ENCODE data around the gene MAPK13.

The MAPK13 gene

DNA sequence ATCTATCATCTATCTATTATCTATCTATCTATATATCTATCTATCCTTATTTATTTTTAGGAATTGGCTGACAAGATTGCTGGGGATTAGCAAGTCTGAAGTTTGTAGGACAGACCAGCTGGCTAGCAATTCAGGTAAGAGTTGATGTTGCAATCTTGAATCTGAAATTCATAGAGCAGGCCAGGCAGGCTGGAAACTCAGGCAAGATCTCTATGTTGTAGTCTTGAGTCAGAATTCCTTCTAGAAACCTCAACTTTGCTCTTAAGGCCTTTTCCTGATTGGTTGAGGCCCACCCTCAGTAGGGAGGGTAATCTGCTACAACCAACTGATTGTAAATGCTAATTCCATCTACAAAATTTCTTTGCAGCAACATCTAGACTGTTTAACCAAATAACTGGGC, 19.2 kb downstream of the MAPK13 start:
- DNase-seq (ENCODE audit: low spot score), result no peak

DNA sequence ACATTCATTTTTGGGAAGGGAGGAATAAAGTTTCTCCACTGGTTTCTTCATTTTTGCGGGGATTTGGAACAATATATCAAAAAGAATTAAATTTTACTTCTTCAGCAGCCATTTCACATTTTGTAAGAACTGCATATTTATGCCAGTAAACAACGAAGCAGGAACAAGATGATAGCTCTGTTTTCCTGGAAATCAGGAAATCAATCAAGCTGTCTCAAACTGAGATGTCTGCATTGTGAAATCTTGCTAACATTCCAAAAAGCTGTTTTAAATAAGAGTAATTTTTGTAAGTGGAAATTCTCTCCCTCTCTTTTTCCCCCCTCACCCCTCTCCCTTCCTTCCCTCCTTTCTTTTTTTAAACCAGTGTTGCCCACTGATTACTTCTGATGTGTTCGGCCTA, 20.0 kb downstream of the MAPK13 start:
- DNase-seq (ENCODE audit: low spot score), result no peak

DNA sequence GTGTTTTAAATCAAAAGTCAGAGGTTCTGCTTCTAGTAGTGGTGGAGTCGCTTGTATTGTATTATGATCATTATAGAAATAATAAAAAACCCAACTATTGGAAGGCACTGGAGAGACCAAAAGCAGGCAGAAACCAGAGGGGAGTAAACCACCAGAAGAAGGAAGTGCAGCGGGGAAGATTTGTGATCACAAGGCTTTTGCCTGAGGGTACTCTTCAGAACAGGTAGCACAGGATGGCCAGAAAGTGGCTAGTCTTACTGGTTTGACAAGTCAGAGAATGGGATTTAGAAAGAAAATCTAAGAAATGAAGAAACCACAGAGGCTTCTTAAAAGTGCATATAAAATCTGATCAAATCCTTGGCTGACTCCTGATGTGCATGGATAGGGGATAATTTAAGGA, 24.0 kb downstream of the MAPK13 start:
- DNase-seq (ENCODE audit: low spot score), result no peak

DNA sequence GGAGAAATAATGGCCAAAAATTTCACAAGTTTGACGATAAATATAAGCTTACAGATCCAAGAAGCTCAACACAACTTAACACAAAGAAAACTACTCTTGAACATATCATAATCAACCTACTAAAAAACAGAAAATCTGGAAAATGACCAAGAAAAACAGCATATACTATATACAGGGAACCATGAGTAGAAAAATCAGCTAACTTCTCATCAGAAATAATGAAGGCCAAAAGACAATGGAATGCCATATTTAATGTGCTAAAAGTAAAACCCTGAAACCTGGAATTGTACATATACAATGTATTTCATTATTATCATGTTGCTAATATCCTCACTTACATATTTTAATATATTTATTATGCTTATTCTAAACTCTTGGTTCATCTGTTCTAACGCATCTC, 25.3 kb downstream of the MAPK13 start:
- no peak for DNase-seq (ENCODE audit: low spot score)

DNA sequence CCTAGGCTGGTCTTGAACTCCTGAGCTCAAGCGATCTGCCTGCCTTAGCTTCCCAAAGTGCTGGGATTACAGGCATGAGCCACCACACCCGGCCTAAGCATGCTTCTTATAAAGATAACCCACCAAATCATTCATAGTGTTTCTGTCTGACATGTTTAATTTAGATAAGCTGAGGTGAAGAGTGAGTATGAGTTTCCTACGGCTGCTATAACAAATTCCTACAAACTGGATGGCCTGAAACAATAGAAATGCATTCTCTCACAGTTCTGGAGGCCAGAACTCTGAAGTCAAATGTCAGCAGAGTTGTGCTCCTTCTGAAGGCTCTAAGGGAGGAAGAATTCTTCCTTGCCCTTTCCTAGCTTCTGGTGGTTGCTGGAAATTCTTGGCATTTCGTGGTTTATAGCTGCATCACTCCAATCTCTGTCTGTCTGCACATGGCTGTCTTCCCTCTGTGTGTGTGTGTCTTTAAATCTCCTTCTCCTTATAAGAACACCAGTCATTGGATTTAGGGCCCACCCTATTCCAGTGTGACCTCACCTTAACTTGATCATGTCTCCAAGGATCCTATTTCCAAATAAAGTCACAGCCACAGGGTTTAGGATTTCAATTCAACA, 29.9 kb downstream of the MAPK13 start:
- DNase-seq (ENCODE audit: low spot score), result no peak

DNA sequence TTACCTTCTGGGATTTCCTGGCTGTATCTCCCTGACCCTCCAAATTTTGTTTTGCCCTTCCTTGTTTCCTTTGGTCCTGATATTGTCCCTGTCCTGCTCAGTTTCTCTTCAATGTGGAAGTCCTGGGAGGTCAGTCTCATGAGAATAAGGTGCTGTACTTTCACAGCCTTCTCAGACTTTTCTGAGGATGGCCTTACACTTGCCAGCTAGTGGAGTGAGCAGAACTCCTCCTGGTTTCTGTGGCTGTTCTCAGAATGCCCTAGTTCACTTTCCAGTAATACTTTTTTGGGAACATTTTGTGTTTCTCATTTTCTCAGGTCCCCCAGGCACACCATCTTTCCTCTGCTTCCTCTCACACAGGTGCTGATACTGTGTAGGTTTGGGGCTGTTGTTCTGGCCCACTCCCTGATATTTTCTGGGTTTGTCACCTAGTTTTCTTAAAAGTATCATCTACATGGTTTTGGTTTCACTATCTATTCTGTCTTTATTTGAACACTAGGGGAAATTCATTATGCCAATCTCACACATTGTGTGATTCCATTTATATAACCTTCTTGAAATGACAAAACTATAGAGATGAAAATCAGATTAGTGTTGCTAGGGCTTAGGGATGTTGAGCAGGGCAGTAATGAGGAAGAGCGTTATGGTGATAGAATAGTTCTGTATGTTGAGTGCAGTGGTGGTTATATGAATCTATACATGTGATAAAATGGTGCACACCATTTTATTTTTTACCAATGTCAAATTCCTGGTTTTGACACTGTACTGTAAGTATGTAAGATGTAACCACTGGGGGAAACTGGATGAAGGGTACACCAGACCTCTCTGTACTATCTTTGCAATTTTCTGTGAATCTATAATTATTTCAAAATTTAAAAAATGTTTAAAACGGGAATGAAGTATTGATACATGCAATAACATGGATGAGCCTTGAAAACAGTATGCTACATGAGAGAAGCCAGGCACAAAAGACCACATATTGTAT, 39.0 kb downstream of the MAPK13 start:
- DNase-seq (ENCODE audit: low spot score), result no peak

DNA sequence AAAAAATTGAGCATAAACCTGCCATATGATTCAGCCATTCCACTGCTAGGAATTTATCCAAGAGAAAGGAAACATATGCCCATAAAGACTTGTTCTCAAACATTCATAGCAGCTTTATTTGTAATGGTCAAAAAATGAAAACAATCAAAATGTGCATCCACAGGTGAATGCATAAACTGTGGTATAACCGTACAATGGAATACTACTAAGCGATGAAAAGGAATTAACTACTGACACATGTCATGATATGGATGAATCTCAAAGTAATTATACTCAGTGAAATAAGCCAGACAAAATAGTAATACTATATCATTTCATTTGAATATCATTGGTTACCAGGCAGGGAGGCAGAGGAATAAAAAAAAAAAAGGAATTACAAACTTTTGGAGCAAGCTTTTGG, 40.4 kb downstream of the MAPK13 start:
- DNase-seq (ENCODE audit: low spot score), result no peak

DNA sequence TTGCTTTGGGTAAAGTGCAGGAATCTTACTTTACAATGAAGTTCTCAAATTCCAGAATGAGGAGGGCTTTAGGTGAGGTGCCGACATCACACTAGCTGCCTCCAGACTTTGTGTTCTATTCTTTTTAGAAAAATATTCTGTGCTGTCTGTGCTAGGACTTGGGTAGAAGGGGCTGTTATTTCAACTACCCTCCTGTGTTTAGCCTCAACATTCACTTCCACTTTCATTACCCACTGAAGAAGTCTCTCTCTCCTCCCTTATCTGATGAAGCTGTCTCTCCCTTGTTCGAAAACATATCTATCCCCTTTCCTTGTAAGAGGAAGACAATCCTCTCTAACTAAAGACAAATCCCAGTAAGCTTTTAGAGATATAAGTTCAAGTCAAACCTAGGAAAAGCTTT, 41.3 kb downstream of the MAPK13 start:
- DNase-seq (ENCODE audit: low spot score), result no peak

DNA sequence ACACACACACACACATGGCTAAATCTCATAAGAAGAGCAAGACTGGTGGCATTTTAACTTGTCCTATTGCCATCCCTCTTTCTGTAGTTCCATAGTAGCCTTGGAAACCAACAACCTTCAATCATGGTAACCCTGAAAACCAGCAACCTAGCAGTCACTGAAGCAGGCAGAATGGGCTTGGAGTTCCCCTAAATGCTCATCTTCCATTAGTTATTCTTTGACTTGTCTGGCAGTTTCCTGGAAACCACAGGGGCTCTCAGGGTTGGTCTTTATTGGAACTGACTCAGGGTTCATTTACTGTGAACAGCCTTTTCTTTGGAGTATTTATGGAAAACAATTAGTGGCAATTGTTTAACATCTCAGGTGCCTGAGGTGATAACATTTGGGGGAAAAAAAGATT, 46.9 kb downstream of the MAPK13 start:
- DNase-seq (ENCODE audit: low spot score), result no peak

DNA sequence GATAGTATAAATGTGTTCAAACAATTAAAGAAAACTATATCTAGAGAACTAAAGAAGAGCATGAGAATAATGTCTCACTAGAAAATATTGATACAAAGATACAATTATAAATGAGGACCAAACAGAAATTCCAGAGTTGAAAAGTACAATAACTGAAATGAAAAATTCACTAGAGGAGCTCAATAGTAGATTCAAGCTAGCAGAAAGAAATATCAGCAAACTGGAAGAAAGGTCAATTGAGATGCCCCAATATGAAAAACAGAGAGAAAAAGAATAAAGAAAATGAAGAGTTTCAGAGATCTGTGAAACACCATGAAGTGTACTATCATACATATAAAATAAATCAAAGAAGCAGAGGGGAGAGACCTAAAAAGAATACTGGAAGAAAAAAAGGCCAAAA, 48.2 kb downstream of the MAPK13 start:
- no peak for DNase-seq (ENCODE audit: low spot score)

DNA sequence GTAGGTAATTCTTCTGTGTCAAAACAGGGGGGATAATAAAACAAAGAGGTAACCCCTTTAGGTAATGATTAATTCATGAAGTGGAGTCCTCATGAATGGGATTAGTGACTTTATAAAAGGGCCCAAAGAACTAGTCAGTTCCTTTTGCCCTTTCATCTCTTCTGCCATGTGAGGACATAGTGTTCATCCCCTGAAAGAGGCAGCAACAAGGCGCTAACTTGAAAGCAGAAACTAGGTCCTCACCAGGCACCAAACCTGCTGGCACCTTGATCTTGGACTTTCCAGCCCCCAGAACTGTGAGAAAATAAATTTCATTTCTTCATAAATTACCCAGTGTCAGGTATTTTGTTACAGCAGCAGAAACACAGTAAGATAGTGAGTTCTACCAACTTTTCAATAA, 49.8 kb downstream of the MAPK13 start:
- no peak for DNase-seq (ENCODE audit: low spot score)

DNA sequence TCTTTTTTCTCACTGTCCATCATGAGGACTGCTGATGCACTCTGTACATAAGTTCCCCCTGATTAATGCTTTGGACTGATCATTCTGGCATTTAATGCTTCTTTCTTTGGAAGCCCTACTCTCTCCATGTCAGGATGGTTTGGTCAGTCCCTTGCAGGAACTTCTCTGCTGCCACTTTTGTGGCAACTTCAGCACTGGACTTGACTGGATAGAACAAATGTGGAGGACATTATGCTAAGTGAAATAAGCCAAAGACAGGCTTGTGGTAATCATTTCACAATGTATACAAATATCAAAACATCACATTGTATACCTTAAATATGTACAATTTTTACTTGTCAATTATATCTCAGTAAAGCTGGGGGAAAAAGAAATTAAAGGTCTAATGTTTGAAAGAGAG, 54.0 kb downstream of the MAPK13 start:
- DNase-seq (ENCODE audit: low spot score), result no peak

DNA sequence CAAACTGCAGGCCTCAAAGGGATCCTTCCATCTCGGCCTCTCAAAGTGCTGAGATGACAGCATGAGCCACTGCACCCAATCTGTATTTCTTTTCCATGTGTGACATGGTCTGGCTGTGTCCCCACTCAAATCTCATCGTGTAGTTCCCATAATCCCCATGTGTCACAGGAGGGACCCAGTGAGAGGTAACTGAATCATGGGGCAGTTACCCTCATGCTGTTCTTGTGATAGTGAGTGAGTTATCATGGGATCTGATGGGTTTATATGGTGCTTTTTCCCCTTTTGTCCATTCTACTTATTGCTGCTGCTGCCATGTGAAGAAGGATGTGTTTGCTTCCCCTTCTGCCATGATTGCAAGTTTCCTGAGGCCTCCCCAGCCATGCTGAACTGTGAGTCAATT, 55.9 kb downstream of the MAPK13 start:
- no peak for DNase-seq (ENCODE audit: low spot score)

DNA sequence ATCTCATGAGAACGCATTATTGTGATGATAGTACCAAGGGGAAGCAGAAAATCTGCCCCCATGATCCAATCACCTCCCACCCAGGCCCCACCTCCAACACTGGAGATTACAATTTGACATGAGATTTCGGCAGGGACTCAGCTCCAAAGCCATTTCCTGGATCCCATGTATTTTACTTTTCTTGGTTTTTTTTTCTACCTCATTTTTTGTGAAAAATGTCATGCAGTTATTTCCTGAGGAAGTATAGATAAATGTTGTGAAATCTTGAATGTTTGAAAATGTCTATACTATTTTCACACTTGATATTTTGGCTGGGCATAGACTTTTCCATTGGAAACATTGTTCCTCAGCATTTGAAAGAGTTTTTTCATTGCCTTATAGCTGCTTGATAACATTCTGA, 57.1 kb downstream of the MAPK13 start:
- DNase-seq (ENCODE audit: low spot score), result no peak
